ENCODE measurements around the gene TNNI3K.
A peak's percentile ranks its signal among the peaks of the same experiment; 100 is the strongest.

The TNNI3K gene

DNA sequence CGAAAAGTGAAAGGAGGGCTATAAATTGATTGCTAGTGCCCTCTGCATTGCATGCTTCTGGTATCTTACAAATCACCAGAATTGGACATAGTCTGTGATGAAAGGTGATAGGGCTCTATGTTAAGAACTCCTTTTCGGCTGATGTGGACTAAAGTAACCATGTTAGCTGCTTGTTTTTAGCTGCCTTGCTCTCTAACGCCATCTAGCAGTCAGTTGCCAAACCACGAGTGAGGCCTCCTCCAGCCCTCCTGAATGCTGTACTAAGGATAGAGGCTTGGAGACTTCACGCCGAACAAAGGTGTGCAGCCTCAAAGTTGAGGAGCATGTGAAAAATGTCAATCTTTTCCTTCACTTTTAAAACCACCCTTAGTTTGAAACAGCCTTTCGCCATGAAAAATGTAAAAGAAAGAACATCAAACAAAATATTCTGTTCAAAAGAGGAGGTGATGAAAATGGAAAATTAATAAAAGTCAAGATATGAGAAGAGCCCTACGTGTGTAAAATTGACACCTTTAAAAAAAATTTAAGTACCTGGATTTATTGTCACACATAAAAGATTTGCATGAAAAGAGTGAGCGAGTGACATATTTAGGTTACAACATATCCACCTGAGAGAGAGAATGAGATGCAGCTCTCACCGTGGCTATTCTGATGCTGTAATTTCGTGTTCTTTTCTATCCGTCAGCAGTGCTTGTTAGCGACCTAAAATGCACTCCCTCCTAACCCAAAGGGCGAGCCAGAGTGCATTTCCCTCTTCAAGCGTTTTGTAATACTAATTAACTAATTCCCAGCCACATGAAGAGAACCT, 269.1 kb downstream of the TNNI3K start:
- peaks cover 7% of the 10 kb centered on the region for H3K27me3 Mint-ChIP-seq
- DNase-seq = peak; percentile 34
- no peaks in the 10 kb centered on the region for H3K4me1 Mint-ChIP-seq (ENCODE audit: low read depth)
- no peak overlapping the region for H3K27ac Mint-ChIP-seq
- H3K9me3 Mint-ChIP-seq = no peaks in the 10 kb centered on the region
- no peaks in the 10 kb centered on the region for H3K36me3 Mint-ChIP-seq (ENCODE audit: low read depth)
- no peak overlapping the region for H3K4me3 Mint-ChIP-seq

- H3K4me1 Mint-ChIP-seq (ENCODE audit: low read depth) = no peaks in the 10 kb centered on the region
- no peaks in the 10 kb centered on the region for H3K9me3 Mint-ChIP-seq
- no peaks in the 10 kb centered on the region for H3K36me3 Mint-ChIP-seq (ENCODE audit: low read depth)
- peaks cover 7% of the 10 kb centered on the region for H3K27me3 Mint-ChIP-seq
- DNase-seq = no peak
- H3K27ac Mint-ChIP-seq = no peak overlapping the region
- H3K4me3 Mint-ChIP-seq = no peak overlapping the region
Observed at GRCh38 chr1:74504933-74505512, 269.8 kb downstream of the TNNI3K start.

- no peak overlapping the region for H3K27ac Mint-ChIP-seq
- no peaks in the 10 kb centered on the region for H3K9me3 Mint-ChIP-seq
- no peaks in the 10 kb centered on the region for H3K4me1 Mint-ChIP-seq (ENCODE audit: low read depth)
- DNase-seq = no peak
- no peak overlapping the region for H3K4me3 Mint-ChIP-seq
- H3K36me3 Mint-ChIP-seq (ENCODE audit: low read depth) = no peaks in the 10 kb centered on the region
- H3K27me3 Mint-ChIP-seq = peaks cover 7% of the 10 kb centered on the region
Observed at GRCh38 chr1:74505928-74506710, 270.9 kb downstream of the TNNI3K start.

DNA sequence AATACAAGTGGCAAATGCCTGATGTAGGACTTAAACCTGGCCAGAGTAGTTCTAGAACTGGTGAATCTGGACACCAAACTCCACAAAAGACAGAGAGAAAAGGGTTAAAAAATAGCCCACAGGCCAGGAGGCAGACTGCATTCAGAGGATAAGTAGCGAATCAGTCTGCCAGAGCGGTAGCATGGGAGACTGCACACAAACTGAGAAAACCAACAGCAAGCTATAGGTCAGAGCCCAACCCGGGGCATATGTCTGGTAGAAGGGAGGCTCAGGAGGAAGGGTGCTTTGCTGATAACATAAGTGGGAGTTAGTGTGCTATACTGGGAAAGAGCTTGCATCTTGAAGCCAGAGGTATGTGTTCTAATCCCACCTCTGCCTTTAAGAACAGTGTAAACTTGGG, 273.3 kb downstream of the TNNI3K start:
- Mint-ChIP-seq H3K4me1 (ENCODE audit: low read depth) (no peaks in the 10 kb centered on the region), H3K4me3 (no peak overlapping the region), H3K27ac (no peak overlapping the region), H3K36me3 (ENCODE audit: low read depth) (no peaks in the 10 kb centered on the region), H3K9me3 (no peaks in the 10 kb centered on the region), H3K27me3 (peaks cover 4% of the 10 kb centered on the region)
- no peak for DNase-seq

DNA sequence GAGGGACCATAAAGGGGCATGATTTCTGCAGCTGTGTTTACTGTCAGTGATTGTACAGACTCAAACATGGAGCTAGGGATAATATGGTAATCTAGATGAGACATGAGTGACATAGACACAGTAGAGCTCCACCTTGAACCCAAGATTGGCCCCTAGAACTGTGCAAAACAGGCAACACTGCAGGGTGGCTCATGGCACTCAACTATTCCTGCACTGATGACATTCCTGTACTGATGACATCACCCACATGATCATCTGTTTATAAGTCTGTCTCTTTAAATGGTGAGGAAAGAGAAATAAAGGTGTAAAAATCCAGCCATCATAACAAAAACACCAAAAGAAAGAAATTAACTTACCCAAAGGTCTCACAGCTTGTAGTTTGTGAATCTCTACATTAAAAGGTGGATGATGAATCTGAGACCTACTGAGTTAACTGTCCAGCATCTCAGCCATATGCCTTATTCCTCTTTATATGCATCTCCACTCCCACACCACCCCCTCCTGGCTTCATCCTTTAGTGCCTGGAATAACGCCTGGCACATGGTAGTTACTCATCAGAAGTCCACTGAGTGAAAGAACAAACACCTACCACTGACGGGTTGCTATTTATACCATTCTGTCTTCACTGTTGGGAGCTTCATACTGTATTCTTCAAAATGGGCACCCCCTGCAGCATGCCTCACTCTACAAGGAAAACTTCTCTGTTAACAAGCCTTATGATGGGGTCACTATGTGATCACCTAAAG, 277.2 kb downstream of the TNNI3K start, which contains the start of gene LRRC53:
TSS of gene LRRC53 (minus strand) at position 442 of the 746 bp plus-strand sequence. CDS start 29,262 bp downstream, outside the sequence.
- H3K4me1 Mint-ChIP-seq (ENCODE audit: low read depth) = no peaks in the 10 kb centered on the region
- H3K4me3 Mint-ChIP-seq = no peak within 1 kb of the TSS
- H3K27me3 Mint-ChIP-seq = no peaks in the 10 kb centered on the region
- H3K27ac Mint-ChIP-seq = no peak within 1 kb of the TSS
- no peaks in the 10 kb centered on the region for H3K36me3 Mint-ChIP-seq (ENCODE audit: low read depth)
- H3K9me3 Mint-ChIP-seq = no peaks in the 10 kb centered on the region
- DNase-seq = no peak

GRCh38 chr1:74513411-74514300, 278.5 kb downstream of the TNNI3K start:
- H3K27me3 Mint-ChIP-seq = no peaks in the 10 kb centered on the region
- H3K9me3 Mint-ChIP-seq = no peaks in the 10 kb centered on the region
- H3K4me1 Mint-ChIP-seq (ENCODE audit: low read depth) = no peaks in the 10 kb centered on the region
- DNase-seq = no peak
- no peak overlapping the region for H3K27ac Mint-ChIP-seq
- H3K4me3 Mint-ChIP-seq = no peak overlapping the region
- no peaks in the 10 kb centered on the region for H3K36me3 Mint-ChIP-seq (ENCODE audit: low read depth)

DNA sequence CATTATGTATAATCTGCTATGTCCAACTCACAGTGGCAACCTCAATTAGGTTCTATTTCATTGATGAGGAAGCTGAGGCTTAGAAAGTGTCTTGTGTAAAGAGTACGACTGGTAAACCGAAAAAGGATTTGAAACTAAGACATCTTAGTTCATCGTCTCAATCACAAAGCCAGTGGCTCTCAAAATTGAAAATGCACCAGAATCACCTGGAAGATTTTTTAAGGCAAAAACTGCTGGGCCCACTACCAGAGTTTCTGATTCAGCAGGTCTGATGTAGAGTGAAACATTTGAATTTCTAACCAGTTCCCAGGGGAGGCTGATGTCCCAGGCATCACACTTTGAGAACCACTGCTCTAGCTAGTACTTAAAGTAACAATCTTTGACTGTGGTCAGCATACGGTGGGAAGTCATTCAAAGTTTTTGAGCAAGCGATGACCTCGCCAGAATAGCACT, 282.4 kb downstream of the TNNI3K start:
- Mint-ChIP-seq H3K27me3 (no peaks in the 10 kb centered on the region), H3K4me1 (ENCODE audit: low read depth) (no peaks in the 10 kb centered on the region), H3K9me3 (no peaks in the 10 kb centered on the region), H3K27ac (no peak overlapping the region), H3K4me3 (no peak overlapping the region), H3K36me3 (ENCODE audit: low read depth) (no peaks in the 10 kb centered on the region)
- no peak for DNase-seq

DNA sequence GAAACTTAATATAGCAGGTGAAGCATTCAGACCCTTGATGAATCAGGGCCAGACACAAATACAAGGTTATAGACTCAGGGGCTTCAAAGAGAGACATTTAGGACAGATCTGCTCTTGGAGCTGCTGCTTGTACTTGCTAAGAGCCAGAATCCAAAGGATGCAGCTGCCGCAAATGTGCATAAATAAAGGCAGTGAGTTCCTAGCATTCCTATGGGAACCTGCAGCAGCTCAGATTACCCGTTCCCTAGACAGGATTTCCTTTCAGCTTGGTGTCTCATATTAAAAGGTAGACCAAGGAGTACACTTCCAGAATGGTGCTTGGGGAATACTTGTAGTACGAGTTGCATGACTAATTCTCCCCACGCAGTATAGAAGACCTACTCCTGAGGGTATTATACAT, 287.0 kb downstream of the TNNI3K start:
- H3K4me1 Mint-ChIP-seq (ENCODE audit: low read depth) = no peaks in the 10 kb centered on the region
- no peak overlapping the region for H3K27ac Mint-ChIP-seq
- no peak for DNase-seq
- no peaks in the 10 kb centered on the region for H3K9me3 Mint-ChIP-seq
- no peaks in the 10 kb centered on the region for H3K27me3 Mint-ChIP-seq
- no peaks in the 10 kb centered on the region for H3K36me3 Mint-ChIP-seq (ENCODE audit: low read depth)
- H3K4me3 Mint-ChIP-seq = no peak overlapping the region

DNA sequence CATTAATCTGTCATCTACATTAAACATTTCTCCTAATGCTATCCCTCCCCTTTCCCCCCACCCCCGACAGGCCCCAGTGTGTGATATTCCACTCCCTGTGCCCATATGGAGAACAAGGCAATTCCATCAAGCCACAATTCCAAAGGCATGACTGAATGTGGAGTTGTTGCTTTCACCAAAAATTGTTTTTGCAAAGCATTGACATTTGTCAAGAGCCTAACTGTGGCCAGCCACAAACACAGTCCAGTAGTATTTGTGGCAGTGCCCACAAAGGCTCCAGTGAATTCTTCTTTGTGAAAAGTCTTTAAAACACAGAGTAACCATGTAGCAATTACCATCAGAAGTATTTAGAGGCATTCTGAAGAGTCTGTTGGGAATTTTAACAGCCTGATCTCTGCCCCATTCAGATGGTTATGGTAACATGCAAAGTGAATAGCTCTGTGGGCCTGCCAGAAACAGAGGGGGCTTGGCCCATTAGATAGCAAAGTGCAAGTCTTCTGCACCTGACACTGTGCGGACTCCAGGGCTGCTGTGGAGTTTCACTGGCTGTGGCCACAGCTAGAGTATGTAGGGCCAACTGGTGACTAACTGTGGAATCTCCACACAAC, 288.8 kb downstream of the TNNI3K start:
- no peak for DNase-seq
- H3K27me3 Mint-ChIP-seq = no peaks in the 10 kb centered on the region
- no peaks in the 10 kb centered on the region for H3K9me3 Mint-ChIP-seq
- no peak overlapping the region for H3K27ac Mint-ChIP-seq
- no peaks in the 10 kb centered on the region for H3K4me1 Mint-ChIP-seq (ENCODE audit: low read depth)
- H3K4me3 Mint-ChIP-seq = no peak overlapping the region
- no peaks in the 10 kb centered on the region for H3K36me3 Mint-ChIP-seq (ENCODE audit: low read depth)

DNA sequence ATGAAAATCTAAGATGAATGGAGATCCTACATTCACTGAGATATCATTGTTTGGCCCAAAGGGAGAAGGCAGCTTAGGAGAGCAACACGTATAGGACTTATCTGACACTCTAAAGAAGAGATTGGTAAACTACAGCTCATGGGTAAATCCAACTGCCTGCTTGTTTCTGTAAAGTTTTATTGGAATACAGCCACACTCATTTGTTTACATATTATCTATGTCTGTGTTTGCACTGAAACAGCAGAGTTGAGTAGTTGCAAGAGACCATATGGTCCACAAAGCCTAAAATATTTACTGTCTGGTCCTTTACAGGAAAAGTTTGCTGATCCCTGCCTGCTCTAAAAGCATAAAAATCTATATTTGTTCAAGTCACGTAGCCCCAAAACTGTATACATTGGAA, 291.5 kb downstream of the TNNI3K start:
- Mint-ChIP-seq H3K27me3 (no peaks in the 10 kb centered on the region), H3K36me3 (ENCODE audit: low read depth) (no peaks in the 10 kb centered on the region), H3K27ac (no peak overlapping the region), H3K4me1 (ENCODE audit: low read depth) (no peaks in the 10 kb centered on the region), H3K9me3 (no peaks in the 10 kb centered on the region), H3K4me3 (no peak overlapping the region)
- DNase-seq = no peak

- no peak for DNase-seq
- H3K27me3 Mint-ChIP-seq = no peaks in the 10 kb centered on the region
- no peak overlapping the region for H3K4me3 Mint-ChIP-seq
- H3K36me3 Mint-ChIP-seq (ENCODE audit: low read depth) = no peaks in the 10 kb centered on the region
- no peaks in the 10 kb centered on the region for H3K9me3 Mint-ChIP-seq
- H3K4me1 Mint-ChIP-seq (ENCODE audit: low read depth) = no peaks in the 10 kb centered on the region
- no peak overlapping the region for H3K27ac Mint-ChIP-seq
Observed at GRCh38 chr1:74528123-74528522, 292.9 kb downstream of the TNNI3K start.

DNA sequence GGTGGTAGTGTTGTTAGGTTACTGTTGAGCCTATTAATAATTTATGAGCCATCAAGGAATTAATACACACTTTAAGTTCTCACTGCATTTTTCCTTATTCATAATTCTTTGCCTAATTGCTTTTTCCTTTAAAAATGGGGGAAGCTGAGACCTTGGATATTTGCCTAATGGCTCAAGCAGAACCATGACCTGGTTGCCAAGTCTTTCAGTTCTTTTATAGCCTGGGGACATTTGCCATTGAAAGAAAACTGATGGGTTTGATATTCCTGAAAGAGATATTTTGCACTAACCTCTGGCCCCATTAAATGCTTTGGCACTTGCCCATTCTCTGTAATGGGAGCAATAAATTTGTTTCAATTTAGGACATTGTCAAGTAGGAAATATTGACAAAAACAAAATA, 295.7 kb downstream of the TNNI3K start:
- no peak overlapping the region for H3K4me3 Mint-ChIP-seq
- no peaks in the 10 kb centered on the region for H3K9me3 Mint-ChIP-seq
- no peaks in the 10 kb centered on the region for H3K36me3 Mint-ChIP-seq (ENCODE audit: low read depth)
- H3K27ac Mint-ChIP-seq = no peak overlapping the region
- DNase-seq = no peak
- H3K27me3 Mint-ChIP-seq = no peaks in the 10 kb centered on the region
- H3K4me1 Mint-ChIP-seq (ENCODE audit: low read depth) = no peaks in the 10 kb centered on the region

DNA sequence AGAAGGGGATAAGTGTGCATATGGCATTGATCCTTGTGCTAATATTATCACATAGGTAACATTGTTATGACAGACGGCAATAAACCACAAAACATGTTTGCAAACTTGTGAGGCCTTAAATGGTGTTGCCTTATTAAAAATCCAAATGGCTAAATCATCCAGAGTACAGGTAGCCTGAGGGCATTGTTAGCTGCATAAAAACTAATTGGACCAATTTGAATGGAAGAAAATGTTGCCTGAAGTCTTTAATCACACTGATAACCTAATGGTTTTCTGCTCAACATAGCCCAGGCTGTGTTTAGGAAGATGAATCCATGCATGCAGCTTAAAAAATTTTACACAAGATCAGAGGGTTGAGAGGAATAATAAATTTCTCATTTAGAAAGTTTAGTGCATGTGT, 296.6 kb downstream of the TNNI3K start:
- DNase-seq = no peak
- H3K27me3 Mint-ChIP-seq = no peaks in the 10 kb centered on the region
- no peak overlapping the region for H3K27ac Mint-ChIP-seq
- no peaks in the 10 kb centered on the region for H3K36me3 Mint-ChIP-seq (ENCODE audit: low read depth)
- H3K9me3 Mint-ChIP-seq = no peaks in the 10 kb centered on the region
- H3K4me1 Mint-ChIP-seq (ENCODE audit: low read depth) = no peaks in the 10 kb centered on the region
- no peak overlapping the region for H3K4me3 Mint-ChIP-seq
